GM06990 (cell line): ENCODE data around the gene PRDM10.

Experiments used
- DNase-seq: peaks from one replicate; pipeline ENCODE4 v3.0.0-alpha.2; 2011; ENCODE audit not compliant: insufficient read length; ENCODE audit errors: extremely low read depth
- H3K27me3 ChIP-seq: replicated peaks from 2 replicates; pipeline ENCODE4 v1.6.0; 2011; ENCODE audit warnings: low read length; ENCODE audit not compliant: control insufficient read depth, insufficient read depth
- H3K36me3 ChIP-seq: 2 replicates; pipeline ENCODE4 v1.5.1; 2011; ENCODE audit warnings: low read length; ENCODE audit not compliant: control insufficient read depth, insufficient read depth
- H3K4me3 ChIP-seq: replicated peaks from 2 replicates; pipeline ENCODE4 v1.5.1; 2011; ENCODE audit warnings: low read depth, mild to moderate bottlenecking, control low read depth, low read length
- CTCF ChIP-seq: IDR thresholded peaks from 2 replicates; pipeline ENCODE4 v1.5.1; 2011; ENCODE audit warnings: low read length, control low read depth, mild to moderate bottlenecking, inconsistent platforms; ENCODE audit not compliant: insufficient read depth, poor library complexity, severe bottlenecking

Gene PRDM10

DNA sequence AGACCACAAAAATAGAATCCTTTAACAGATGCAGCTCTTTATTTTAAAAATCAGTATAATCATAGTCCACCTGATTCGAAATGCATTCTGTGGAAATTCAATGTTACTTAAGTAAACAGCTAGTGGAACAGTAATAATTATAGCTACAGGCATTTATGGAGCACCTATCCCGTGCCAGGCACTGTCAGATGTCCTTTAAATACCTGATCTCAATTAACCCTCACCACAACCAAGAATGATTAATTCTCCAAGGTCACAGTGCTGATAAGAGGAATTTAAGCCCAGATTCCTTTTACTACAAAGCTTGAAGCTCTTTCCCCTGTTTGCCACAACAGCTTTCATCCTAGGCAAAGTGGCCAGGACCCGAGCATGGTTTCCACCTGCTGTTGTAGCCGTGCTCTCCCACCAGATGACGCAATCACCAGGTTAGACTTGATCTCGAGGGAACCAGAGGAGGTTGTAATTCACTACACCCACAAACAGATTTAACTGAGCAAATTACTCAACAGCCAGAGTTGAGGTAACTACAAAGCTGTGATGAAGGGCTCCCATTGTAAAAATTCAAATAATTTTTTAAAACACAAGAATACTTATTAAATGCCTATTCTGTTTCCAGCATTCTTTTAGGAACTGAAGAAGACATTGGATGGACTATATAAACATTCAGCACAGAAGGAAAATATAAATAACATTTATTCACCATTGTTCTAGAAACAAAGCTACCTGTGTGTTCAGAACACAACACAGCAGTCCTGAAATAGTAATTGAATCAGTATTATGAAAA lies 10.3 kb downstream of the PRDM10 start:
- H3K27me3 ChIP-seq: no peaks in the 10 kb centered on the region
- no peak for DNase-seq
- TF ChIP-seq CTCF: peak; percentile 49
- no peaks in the 10 kb centered on the region; the same call in 1 of the 2 replicates for H3K36me3 ChIP-seq
- H3K4me3 ChIP-seq: no peak overlapping the region

DNA sequence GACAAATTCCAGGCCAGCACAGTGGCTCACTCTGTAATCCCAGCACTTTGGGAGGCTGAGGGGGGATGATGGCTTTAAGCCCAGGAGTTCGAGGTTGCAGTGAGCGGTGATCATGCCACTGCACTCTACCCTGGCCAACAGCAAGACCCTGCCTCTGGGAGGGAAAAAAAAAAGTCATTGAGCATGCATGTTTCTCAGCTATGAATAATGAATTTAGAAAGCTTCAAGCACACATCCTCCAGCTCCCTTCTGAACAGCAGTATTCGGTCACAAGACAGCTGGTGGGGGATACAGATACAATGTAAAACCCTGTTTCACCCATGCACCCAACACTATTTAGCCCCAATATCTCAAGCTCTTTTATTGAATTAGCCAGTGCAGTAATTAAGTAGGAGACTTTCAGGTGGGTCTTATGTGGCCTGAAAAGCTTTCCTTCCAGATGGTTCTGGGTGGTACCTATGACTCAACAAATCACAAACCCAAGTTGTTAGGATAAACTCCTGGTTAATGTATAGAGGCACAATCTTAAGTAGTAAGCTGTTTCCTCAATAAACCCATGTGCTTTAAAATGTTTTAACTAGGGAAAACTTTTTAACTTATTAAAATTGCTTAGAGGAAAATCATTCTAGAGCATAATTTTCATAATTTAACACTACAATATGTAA lies 13.4 kb downstream of the PRDM10 start:
- no peak for TF ChIP-seq CTCF
- no peaks in the 10 kb centered on the region for H3K27me3 ChIP-seq
- H3K4me3 ChIP-seq: no peak overlapping the region
- no peaks in the 10 kb centered on the region for H3K36me3 ChIP-seq
- no peak for DNase-seq

- no peak for TF ChIP-seq CTCF
- H3K27me3 ChIP-seq: no peaks in the 10 kb centered on the region
- no peak for DNase-seq
- no peak overlapping the region for H3K4me3 ChIP-seq
- H3K36me3 ChIP-seq: no peaks in the 10 kb centered on the region
Measured at GRCh38 chr11:129987950-129988349, 14.7 kb downstream of the PRDM10 start.

DNA sequence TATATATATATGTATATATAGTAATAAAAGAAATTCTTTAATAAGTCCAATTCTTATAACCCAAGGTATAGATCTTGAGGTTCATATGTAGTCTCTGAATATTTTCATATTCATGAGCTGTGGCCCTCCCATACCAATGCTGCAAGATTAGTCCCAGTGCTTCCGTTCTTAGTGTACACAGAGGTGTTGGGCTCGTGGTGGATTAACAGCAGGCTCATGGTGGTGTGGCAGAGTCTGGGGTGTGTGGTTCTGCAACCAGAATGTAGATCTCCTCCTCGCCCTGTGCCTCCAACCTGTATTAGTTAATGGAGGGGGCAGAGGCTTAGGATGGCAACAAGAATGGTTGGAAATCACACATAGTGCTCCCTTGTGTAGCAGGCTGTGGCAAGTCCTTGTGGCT lies 16.8 kb downstream of the PRDM10 start:
- H3K27me3 ChIP-seq: no peaks in the 10 kb centered on the region
- no peak overlapping the region for H3K4me3 ChIP-seq
- H3K36me3 ChIP-seq: no peaks in the 10 kb centered on the region
- TF ChIP-seq CTCF: no peak
- no peak for DNase-seq

GRCh38 chr11:129980086-129980485 lies 22.5 kb downstream of the PRDM10 start:
- Histone ChIP-seq H3K4me3 (no peak overlapping the region), H3K27me3 (no peaks in the 10 kb centered on the region), H3K36me3 (no peaks in the 10 kb centered on the region)
- DNase-seq: no peak
- TF ChIP-seq CTCF: no peak
